LNCaP clone FGC (cell line): Measurements from ENCODE around the gene GPR61.

Experiments used
- DNase-seq: peaks from one replicate; pipeline ENCODE4 v3.0.0-alpha.2; 2011; ENCODE audit warnings: low read depth
- H3K4me3 ChIP-seq: 2 replicates; pipeline ENCODE4 v1.5.1; 2011; ENCODE audit warnings: mild to moderate bottlenecking, low read depth, low read length, control low read depth
- CTCF ChIP-seq: IDR thresholded peaks from 2 replicates; pipeline ENCODE4 v1.5.1; 2012; ENCODE audit warnings: mild to moderate bottlenecking; ENCODE audit not compliant: control insufficient read depth, insufficient read depth; ENCODE audit errors: extremely low read depth

GPR61 gene

GRCh38 chr1:109535971-109536491, 3.6 kb upstream of the GPR61 start:
- TF ChIP-seq CTCF = no peak
- no peak for DNase-seq
- H3K4me3 ChIP-seq = no peak overlapping the region

DNA sequence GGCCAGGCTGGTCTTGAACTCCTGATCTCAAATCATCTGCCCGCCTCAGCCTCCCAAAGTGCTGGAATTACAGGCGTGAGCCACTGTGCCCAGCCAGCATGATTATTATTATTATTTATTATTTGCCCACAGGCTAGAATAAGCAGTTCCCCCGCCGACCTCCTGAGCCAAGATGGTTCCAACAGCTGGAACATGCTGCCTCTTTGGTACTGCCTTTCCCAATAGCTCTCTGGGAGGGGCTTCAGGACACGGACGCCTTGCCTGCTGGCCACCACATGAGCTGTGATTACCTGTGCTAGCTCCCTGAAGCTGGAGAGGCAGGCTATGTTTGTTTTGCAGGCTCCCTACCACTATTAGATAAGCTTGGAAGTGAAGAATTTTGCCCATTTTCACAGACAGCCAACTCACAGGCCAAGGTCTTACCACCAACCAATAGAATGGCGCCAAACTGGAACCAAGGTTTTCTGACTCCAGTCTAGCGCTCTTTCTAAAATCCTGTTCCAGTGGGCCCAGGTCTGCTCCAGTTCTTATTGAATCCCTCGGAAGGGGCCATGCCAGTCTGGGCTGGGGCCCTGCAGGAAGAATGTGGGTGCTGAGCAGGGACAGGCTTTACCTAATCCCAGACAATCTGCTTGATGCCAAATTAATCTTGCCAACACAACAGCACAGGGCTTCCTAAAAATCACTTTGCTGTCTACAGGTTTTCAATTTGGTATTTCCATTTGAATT, 2.1 kb upstream of the GPR61 start:
- DNase-seq = no peak
- H3K4me3 ChIP-seq = no peak overlapping the region
- no peak for TF ChIP-seq CTCF

DNA sequence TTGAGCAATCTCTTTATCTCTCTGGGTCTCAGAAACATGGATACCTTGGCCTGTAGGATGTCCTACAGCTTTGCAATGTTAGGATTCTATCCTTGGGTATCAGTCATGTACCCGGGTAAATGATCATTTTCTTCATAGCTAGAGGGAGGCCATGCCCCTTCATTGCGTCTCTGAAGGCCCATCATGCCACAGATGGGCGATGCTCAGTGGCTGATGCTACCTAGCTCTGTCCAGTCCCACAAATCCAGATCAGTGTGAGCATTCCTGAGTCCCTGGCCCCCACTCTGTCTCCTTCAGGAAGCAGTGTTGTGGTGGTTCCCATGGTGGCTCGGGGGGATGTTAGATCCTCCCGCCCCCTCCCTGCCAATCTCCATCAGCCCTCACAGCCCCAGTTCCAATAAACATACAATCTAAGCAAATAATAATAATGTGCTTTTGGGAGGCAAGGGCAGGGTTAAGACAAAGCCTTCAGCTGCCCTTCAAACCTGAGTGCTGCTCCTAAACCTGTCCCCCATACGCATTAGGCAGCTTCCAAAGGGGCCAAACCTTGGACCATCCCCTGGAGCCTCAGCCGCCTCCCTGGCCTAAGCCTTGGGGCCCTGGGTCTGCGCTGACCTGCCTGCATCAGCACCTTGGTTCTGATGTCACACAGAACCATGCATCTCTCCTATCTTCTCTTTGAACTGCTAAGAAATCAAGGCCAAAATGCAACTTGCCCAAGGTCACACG, 681 bp upstream of the GPR61 start:
- no peak for DNase-seq
- no peak for TF ChIP-seq CTCF
- H3K4me3 ChIP-seq = no peak overlapping the region

GRCh38 chr1:109541102-109541501, 1.4 kb downstream of the GPR61 start:
- DNase-seq = no peak
- no peak for TF ChIP-seq CTCF
- no peak overlapping the region for H3K4me3 ChIP-seq

DNA sequence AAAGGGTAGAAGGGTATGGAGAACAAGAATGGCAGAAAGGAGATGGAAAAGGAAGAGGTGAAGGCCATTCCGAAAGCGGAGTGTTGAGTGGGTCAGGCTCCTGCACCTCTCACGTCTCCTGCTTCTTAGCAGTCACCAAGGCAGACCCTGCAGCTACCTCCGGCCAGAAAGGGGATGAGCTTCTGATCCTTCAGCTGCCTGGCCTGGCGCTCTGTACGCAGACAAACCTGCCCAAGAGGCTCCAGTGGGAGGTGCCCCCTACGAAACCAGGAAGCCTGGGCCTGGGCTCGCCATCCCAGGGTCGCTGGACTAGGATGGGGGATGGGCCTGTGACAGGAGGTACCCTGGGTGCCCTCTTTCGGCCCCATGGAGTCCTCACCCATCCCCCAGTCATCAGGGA, 3.0 kb downstream of the GPR61 start:
- DNase-seq = no peak
- TF ChIP-seq CTCF = no peak

GRCh38 chr1:109543283-109543987, 3.8 kb downstream of the GPR61 start:
- DNase-seq = no peak
- no peak for TF ChIP-seq CTCF
- H3K4me3 ChIP-seq = no peak overlapping the region

More for the DNA sequence above, 3.0 kb downstream of the GPR61 start:
- no peak overlapping the region for H3K4me3 ChIP-seq
